Measurements from ENCODE around the gene KREMEN1.

Gene KREMEN1

DNA sequence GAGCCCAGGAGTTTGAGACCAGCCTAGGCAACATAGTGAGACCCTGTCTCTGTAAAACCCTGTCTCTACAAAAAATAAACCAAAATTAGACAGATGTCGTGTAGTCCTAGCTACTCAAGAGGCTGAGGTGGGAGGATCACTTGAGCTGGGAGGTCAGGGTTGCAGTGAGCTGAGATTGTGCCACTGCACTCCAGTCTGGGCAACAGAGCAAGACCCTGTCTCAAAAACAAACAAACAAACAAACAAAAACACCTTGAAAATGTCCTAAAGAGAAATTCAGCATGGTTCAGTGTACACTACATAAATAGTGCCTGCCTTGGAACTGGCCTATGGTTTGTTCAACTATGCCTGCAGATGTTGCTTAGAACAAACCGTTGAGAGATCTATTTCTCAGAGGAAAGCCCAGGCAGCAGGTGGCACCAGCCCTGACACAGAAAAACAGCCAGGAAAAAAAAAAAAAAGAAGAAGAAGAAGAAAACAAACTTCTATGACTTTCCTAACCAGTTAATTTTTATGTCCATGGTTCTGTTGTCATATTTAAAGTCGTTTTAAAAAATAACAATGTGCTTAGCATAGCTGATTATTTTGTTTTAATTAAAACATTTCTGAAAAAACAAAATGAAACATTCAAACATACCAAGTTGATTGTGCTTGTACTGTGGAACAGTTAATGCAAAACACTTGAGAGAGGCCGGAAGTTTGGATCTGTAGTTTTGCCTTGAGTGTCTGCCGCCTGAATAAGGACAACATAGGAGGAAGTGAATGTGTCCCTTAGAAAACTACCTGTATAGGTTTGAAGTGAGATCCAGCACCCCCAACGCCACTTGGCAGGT lies 5.4 kb downstream of the KREMEN1 start:
- Histone ChIP-seq H3K27me3 (replicated peaks; ENCODE audit: insufficient read depth, low read length) (no peaks in the 10 kb centered on the region), H2AFZ (ENCODE audit: low read length) (no peak overlapping the region), H3K9me2 (replicated peaks; ENCODE audit: insufficient read depth, low read length) (no peaks in the 10 kb centered on the region), H3K9ac (ENCODE audit: low read length) (no peak overlapping the region), H4K20me1 (ENCODE audit: insufficient read depth, low read length) (no peaks in the 10 kb centered on the region), H3K27ac (ENCODE audit: low read length) (no peak overlapping the region), H3K36me3 (replicated peaks; ENCODE audit: insufficient read depth, low read length) (no peaks in the 10 kb centered on the region), H3K9me3 (replicated peaks; ENCODE audit: insufficient read depth, low read length) (no peaks in the 10 kb centered on the region), H3K79me2 (ENCODE audit: low read length) (no peaks in the 10 kb centered on the region), H3K4me1 (ENCODE audit: low read length) (no peaks in the 10 kb centered on the region), H3F3A (ENCODE audit: insufficient read depth, low read length) (no peaks in the 10 kb centered on the region), H3K4me3 (ENCODE audit: low read length) (no peak overlapping the region), H3K4me2 (ENCODE audit: low read depth, low read length) (no peak overlapping the region)
- TF ChIP-seq EZH2 (optimal IDR thresholded peaks at IDR 0.05; ENCODE audit: low read depth, low read length) (no peak), EZH2phosphoT487 (IDR thresholded peaks at IDR 0.05; ENCODE audit: low read length) (no peak)
- TF ChIP-seq, protein P1, sequence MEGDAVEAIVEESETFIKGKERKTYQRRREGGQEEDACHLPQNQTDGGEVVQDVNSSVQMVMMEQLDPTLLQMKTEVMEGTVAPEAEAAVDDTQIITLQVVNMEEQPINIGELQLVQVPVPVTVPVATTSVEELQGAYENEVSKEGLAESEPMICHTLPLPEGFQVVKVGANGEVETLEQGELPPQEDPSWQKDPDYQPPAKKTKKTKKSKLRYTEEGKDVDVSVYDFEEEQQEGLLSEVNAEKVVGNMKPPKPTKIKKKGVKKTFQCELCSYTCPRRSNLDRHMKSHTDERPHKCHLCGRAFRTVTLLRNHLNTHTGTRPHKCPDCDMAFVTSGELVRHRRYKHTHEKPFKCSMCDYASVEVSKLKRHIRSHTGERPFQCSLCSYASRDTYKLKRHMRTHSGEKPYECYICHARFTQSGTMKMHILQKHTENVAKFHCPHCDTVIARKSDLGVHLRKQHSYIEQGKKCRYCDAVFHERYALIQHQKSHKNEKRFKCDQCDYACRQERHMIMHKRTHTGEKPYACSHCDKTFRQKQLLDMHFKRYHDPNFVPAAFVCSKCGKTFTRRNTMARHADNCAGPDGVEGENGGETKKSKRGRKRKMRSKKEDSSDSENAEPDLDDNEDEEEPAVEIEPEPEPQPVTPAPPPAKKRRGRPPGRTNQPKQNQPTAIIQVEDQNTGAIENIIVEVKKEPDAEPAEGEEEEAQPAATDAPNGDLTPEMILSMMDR (IDR thresholded peaks at IDR 0.05; ENCODE audit: low read length) = no peak
- DNase-seq = no peak

DNA sequence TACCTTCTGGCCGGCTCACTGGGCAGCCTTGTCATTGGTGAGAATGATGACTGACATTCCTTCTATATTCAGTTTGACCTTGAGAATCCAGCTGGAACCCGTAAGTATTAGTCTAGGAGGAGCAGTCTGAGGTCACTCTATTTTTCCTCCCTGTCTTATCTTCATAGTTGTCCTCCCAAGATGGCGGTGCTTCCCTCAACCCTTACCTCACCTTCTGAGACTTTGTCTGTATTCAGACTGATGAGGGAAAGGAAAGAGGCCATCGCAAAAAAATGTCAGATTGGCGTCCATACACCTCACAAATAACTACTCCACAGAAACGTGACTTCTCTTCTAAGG lies 6.0 kb downstream of the KREMEN1 start:
- Histone ChIP-seq H3K9me2 (replicated peaks; ENCODE audit: insufficient read depth, low read length) (no peaks in the 10 kb centered on the region), H3K79me2 (ENCODE audit: low read length) (no peaks in the 10 kb centered on the region), H2AFZ (ENCODE audit: low read length) (no peak overlapping the region), H4K20me1 (ENCODE audit: insufficient read depth, low read length) (no peaks in the 10 kb centered on the region), H3K9me3 (replicated peaks; ENCODE audit: insufficient read depth, low read length) (no peaks in the 10 kb centered on the region), H3K4me3 (ENCODE audit: low read length) (no peak overlapping the region), H3K4me1 (ENCODE audit: low read length) (no peaks in the 10 kb centered on the region), H3K9ac (ENCODE audit: low read length) (no peak overlapping the region), H3F3A (ENCODE audit: insufficient read depth, low read length) (no peaks in the 10 kb centered on the region), H3K27me3 (replicated peaks; ENCODE audit: insufficient read depth, low read length) (no peaks in the 10 kb centered on the region), H3K27ac (ENCODE audit: low read length) (no peak overlapping the region), H3K4me2 (ENCODE audit: low read depth, low read length) (no peak overlapping the region), H3K36me3 (replicated peaks; ENCODE audit: insufficient read depth, low read length) (no peaks in the 10 kb centered on the region)
- no peak for DNase-seq
- TF ChIP-seq, protein P1 (IDR thresholded peaks at IDR 0.05; ENCODE audit: low read length) = no peak
- TF ChIP-seq EZH2 (optimal IDR thresholded peaks at IDR 0.05; ENCODE audit: low read depth, low read length) = no peak
- no peak for TF ChIP-seq EZH2phosphoT487 (IDR thresholded peaks at IDR 0.05; ENCODE audit: low read length)

- Histone ChIP-seq H3K9ac (ENCODE audit: low read length) (no peak overlapping the region), H3K4me3 (ENCODE audit: low read length) (no peak overlapping the region)
These were observed 6.5 kb downstream of the KREMEN1 start for GRCh38 chr22:29079218-29079901.

More at GRCh38 chr22:29079218-29079901, 6.5 kb downstream of the KREMEN1 start:
- no peak overlapping the region for H3K4me2 ChIP-seq (ENCODE audit: low read depth, low read length)
- DNase-seq = no peak
- TF ChIP-seq, protein P1 (IDR thresholded peaks at IDR 0.05; ENCODE audit: low read length) = no peak
- TF ChIP-seq EZH2 (optimal IDR thresholded peaks at IDR 0.05; ENCODE audit: low read depth, low read length) (no peak), EZH2phosphoT487 (IDR thresholded peaks at IDR 0.05; ENCODE audit: low read length) (no peak)
- H3K79me2 ChIP-seq (ENCODE audit: low read length) = no peaks in the 10 kb centered on the region
- H3K27ac ChIP-seq (ENCODE audit: low read length) = no peak overlapping the region
- H3K4me1 ChIP-seq (ENCODE audit: low read length) = no peaks in the 10 kb centered on the region
- H3K36me3 ChIP-seq (replicated peaks; ENCODE audit: insufficient read depth, low read length) = no peaks in the 10 kb centered on the region
- no peaks in the 10 kb centered on the region for H4K20me1 ChIP-seq (ENCODE audit: insufficient read depth, low read length)
- H3K27me3 ChIP-seq (replicated peaks; ENCODE audit: insufficient read depth, low read length) = no peaks in the 10 kb centered on the region
- H3K9me2 ChIP-seq (replicated peaks; ENCODE audit: insufficient read depth, low read length) = no peaks in the 10 kb centered on the region
- no peaks in the 10 kb centered on the region for H3K9me3 ChIP-seq (replicated peaks; ENCODE audit: insufficient read depth, low read length)
- H2AFZ ChIP-seq (ENCODE audit: low read length) = no peak overlapping the region
- no peaks in the 10 kb centered on the region for H3F3A ChIP-seq (ENCODE audit: insufficient read depth, low read length)

All from MM.1S (cell line).